ENCODE measurements around the gene C2CD4A.
A peak's percentile ranks its signal among the peaks of the same experiment; 100 is the strongest.

C2CD4A gene

GRCh38 chr15:62060113-62060895 is 6.5 kb upstream of the C2CD4A start, which contains the start of gene VPS13C:
VPS13C (minus strand) TSS chr15:62060447; CDS start chr15:62060374, 73 bp downstream.
- DNase-seq = peak; percentile 95

DNA sequence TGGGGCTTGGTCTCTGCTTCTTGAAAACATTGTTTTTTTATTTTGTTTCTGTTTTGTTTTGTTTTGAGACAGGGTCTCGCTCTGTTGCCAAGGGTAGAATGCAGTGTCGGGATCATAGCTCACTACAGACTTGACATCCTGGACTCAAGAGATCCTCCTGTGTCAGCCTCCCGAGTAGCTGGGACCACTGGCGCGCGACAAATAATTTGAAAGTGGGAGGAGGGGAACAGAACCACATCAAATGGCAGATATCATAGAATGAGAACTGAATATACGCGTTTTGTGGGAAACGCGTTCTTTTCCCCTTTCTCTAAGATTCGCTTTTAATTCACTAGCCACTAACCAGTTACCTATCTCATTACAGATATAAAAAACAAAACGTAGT is 5.9 kb upstream of the C2CD4A start:
- no peak for DNase-seq

- no peak for DNase-seq
Observed at GRCh38 chr15:62063825-62064635, 2.7 kb upstream of the C2CD4A start.

DNA sequence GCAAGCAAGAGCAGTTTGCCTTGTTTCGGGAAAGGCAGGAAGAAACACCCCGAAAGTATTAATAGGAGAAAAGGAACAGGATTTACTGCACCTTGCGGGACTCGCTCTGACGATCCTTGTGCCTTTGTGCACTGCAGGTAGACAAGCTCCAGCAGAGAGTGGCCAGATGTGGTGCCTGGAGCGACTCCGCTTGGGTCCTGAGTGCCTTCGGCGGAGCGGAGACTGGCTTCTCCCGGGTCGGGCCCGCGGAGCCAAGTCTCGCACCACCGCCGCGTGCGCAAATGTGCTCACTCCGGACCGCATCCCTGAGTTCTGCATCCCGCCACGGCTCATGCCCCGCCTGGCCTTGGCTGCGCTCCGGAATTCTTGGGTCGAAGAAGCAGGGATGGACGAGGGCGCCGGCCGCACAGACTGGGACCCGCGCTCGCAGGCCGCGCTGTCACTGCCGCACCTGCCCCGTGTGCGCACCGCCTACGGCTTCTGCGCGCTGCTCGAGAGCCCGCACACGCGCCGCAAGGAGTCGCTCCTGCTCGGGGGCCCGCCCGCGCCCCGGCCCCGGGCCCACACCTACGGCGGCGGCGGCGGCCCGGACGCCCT is 769 bp downstream of the C2CD4A start:
- DNase-seq = no peak

DNA sequence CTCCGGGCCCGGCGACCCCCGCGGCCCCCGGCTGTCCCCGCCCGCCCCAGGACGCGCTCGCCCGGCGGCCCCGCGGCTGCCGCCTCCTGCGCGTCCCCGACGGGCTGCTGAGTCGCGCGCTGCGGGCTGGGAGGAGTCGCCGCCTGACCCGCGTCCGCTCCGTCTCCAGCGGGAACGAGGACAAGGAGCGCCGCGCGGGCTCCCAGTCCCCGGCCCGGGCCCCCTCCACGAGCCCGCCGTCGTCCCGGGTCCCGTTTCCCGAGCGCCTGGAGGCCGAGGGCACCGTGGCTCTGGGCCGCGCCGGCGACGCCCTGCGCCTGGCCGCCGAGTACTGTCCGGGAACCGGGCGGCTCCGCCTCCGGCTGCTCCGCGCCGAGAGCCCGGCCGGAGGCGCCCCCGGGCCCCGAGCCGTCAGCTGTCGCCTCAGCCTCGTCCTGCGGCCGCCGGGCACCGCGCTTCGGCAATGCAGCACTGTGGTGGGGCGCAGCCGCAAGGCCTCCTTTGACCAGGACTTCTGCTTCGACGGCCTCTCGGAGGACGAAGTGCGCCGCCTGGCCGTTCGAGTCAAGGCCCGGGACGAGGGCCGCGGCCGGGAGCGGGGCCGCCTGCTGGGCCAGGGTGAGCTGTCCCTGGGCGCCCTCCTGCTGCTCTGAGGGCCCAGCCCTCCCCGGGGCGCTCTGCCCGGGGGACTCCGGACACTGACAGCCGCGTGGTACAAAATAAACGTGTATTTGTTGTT is 1.5 kb downstream of the C2CD4A start:
- no peak for DNase-seq

DNA sequence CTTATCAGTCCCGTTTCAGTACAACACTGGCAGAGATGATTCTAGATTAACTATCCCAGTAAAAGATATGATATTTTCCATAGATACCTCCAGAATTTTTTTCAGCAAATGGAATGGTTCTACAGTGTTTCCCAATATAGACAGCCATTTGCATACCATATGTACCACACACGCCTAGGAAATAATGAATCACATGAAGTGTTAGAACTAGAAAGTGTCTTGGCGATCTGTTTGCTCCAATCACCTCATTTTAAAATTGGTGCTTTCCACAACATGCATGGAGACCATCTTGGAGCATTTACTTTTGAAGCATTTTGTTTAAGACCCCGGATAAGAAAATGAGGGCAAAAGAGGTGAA is 2.0 kb downstream of the C2CD4A start:
- DNase-seq = no peak

DNA sequence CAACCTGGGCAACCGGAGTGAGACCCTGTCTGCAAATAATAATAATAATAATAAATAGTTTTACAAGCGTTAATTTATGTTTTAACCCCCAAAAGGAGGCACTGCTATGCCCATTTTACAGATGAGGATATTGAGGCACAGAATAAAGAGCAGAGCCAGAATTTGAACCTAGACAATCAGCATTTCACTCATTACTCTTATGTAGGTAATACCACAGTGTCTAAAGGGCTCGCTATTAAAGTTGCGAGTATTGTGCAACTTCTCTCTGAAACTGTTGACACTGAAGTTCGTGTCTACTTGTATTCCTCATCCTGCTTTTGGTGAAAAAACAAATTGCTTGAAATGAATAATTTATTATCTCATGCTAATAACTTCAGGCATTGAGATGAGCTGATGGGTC is 2.8 kb downstream of the C2CD4A start:
- DNase-seq = no peak

DNA sequence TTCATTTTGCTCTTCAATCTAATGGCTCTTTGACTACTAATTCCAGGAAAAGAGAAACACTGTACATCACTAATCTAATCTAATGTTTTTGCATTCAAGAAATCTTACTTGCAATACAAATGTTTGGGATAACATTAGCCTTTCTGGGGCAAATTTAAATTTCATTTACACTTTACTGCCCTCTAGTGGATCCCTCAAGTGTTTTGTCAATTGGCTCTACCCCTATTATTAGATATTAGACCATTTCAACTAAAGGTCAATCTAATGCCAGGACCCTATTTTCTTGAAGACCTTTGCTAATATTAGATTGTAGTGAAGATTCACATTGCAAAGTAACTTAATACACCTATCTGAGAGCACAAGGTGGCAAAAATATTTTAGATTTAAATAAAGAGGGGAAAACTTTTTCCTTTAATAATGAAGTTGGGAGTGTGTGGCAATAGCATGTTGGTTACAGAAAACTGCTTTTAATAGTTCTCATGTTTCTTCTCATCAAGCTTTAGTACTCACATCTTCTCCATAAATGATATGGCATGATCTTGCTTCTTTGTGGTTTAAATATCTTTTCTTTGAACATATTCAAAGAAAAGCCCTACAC is 5.0 kb downstream of the C2CD4A start:
- peak; percentile 40 for DNase-seq

- no peak for DNase-seq
Observed at GRCh38 chr15:62075595-62076277, 9.0 kb downstream of the C2CD4A start.

GRCh38 chr15:62079594-62079993 is 12.8 kb downstream of the C2CD4A start:
- no peak for DNase-seq

- no peak for DNase-seq
Observed at GRCh38 chr15:62083194-62084154, 16.7 kb downstream of the C2CD4A start.

GRCh38 chr15:62085740-62086139 is 19.0 kb downstream of the C2CD4A start:
- DNase-seq = no peak

DNA sequence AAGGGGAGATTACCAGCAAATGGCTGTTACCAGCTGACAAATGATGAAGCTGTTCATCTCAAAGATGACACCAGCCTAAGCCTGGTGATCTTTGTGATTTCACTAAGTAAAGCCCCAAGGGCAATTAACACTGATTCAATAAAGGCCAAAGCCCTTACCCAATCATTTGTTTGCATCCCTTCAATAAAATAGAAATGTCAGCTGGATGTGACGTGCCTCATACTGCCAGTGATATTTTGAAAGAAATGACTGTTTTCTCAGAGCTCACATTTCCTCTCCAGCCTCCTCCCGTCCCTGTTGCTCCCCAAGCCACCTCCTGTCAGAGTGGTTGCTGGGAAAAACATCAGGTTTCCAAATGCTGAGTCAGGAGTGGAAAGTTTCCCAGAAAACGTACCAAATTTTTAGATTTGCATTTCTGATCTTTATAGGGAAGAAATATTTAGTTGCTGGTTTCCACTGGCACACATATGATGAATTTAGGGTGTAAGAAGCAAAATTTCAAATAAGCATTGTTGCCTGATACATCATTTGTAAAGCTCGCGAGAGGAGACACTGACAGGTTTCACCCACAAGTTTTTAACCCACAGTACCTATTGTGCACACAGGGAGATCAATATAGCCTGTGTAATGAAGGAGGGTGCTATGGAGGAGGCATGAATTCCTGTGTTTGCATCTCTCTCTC is 21.0 kb downstream of the C2CD4A start:
- DNase-seq = peak; percentile 27

GRCh38 chr15:62088353-62088693 is 21.5 kb downstream of the C2CD4A start:
- no peak for DNase-seq

GRCh38 chr15:62089616-62090015 is 22.8 kb downstream of the C2CD4A start:
- DNase-seq = no peak

- no peak for DNase-seq
Observed at GRCh38 chr15:62090988-62091387, 24.2 kb downstream of the C2CD4A start.

DNA sequence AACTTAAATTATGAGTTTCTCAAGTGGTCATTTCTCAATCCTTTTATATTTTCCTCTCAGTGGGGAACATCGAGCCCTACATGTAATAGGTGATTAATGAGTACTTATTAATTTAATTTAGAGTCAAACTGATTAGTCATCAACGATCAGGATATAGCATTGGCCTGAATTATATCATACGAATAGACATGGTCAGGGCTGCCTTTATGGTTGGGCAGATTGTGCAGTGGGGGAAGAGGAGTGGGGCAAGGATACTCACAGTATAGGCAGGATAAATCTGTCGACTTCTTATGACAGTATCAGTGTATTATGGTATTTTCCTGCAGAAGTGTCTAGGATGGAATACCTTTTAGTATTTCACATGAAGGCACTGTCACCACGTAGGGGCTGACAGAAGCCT is 27.0 kb downstream of the C2CD4A start:
- no peak for DNase-seq

GRCh38 chr15:62094388-62094787 is 27.6 kb downstream of the C2CD4A start:
- DNase-seq = no peak

- DNase-seq = no peak
Observed at GRCh38 chr15:62099094-62099601, 32.4 kb downstream of the C2CD4A start.

DNA sequence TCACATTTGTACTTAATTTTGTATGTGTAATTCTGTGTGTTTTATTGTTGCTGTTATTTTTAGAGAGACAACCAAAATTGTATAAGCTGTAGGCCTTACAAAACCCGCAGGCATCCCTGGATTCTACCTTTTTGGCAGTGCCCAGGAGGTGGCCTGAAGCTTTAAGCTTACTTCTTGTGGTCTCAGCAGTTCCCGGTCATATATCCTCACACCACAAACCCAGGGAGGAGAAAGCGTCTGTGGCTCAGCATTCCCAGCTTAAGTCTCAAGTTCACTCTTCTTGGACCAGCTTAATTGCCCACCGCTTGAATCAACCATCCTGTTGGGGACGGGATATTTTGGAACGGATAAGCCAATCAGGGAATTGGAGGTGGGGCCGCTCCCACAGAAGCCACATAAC is 36.7 kb downstream of the C2CD4A start:
- DNase-seq = no peak
